Neuronal stem cell (in vitro differentiated cells): ENCODE results near the gene TMTC2.

Source experiments
- DNase-seq: peaks from one replicate; pipeline ENCODE4 v3.0.0-alpha.2; 2013; ENCODE audit warnings: low spot score
- H2AFZ ChIP-seq: one replicate; pipeline ENCODE4 v1.6.1; 2013; ENCODE audit warnings: mild to moderate bottlenecking, low read length, inconsistent platforms
- H2AK5ac ChIP-seq: 2 replicates; pipeline ENCODE4 v1.6.1; 2013; ENCODE audit warnings: low read depth, mild to moderate bottlenecking, inconsistent platforms, low read length, moderate library complexity, mixed read lengths
- H2BK120ac ChIP-seq: 2 replicates; pipeline ENCODE4 v1.6.1; 2013; ENCODE audit warnings: low read depth, mild to moderate bottlenecking, inconsistent platforms, low read length, moderate library complexity, mixed read lengths
- H2BK12ac ChIP-seq: one replicate; pipeline ENCODE4 v1.6.1; 2013; ENCODE audit warnings: low read length, inconsistent platforms
- H2BK15ac ChIP-seq: 2 replicates; pipeline ENCODE4 v1.6.1; 2013; ENCODE audit warnings: mild to moderate bottlenecking, low read length, inconsistent platforms, mixed read lengths
- H2BK5ac ChIP-seq: one replicate; pipeline ENCODE4 v1.6.1; 2013; ENCODE audit warnings: inconsistent platforms, mild to moderate bottlenecking, low read length, moderate library complexity
- H3K14ac ChIP-seq: one replicate; pipeline ENCODE4 v1.6.1; 2013; ENCODE audit warnings: low read length, inconsistent platforms
- H3K18ac ChIP-seq: 2 replicates; pipeline ENCODE4 v1.6.1; 2013; ENCODE audit warnings: low read length, inconsistent platforms
- H3K23ac ChIP-seq: 2 replicates; pipeline ENCODE4 v1.6.1; 2013; ENCODE audit warnings: low read depth, mild to moderate bottlenecking, mixed read lengths, low read length, inconsistent platforms; ENCODE audit not compliant: poor library complexity
- H3K27ac ChIP-seq: replicated peaks from 3 replicates; pipeline ENCODE4 v1.5.1; 2013; ENCODE audit warnings: low read length, inconsistent platforms
- H3K27me3 ChIP-seq, 3 experiments: 2 replicates each; pipeline ENCODE4 v1.6.1; 2013; ENCODE audit warnings: low read length in 3 of 3, mild to moderate bottlenecking in 2 of 3, inconsistent platforms in 1 of 3, low read depth in 1 of 3, mixed read lengths in 1 of 3, moderate library complexity in 1 of 3; ENCODE audit not compliant: control insufficient read depth in 3 of 3, insufficient read depth in 3 of 3
- H3K36me3 ChIP-seq, 2 donors: replicated peaks in 1 of 2; 2 replicates each; pipeline ENCODE4 v1.6.1; 2013; ENCODE audit warnings: low read length in 2 of 2; ENCODE audit not compliant: control insufficient read depth in 2 of 2, insufficient read depth in 2 of 2
- H3K4ac ChIP-seq: 2 replicates; pipeline ENCODE4 v1.6.1; 2013; ENCODE audit warnings: inconsistent platforms, mild to moderate bottlenecking, low read length, moderate library complexity
- H3K4me1 ChIP-seq, 2 donors: 1 replicate in 1 of 2; 2 replicates in 1 of 2; pipeline ENCODE4 v1.6.1; 2013; ENCODE audit warnings: low read length in 2 of 2, low read depth in 1 of 2; ENCODE audit not compliant: control insufficient read depth in 2 of 2, insufficient read depth in 1 of 2
- H3K4me2 ChIP-seq: one replicate; pipeline ENCODE4 v1.6.1; 2013; ENCODE audit warnings: mild to moderate bottlenecking, low read length, inconsistent platforms; ENCODE audit not compliant: insufficient read depth, poor library complexity, severe bottlenecking
- H3K4me3 ChIP-seq, 2 donors: 2 replicates each; pipeline ENCODE4 v1.5.1; 2013; ENCODE audit warnings: low read length in 2 of 2, mild to moderate bottlenecking in 2 of 2, inconsistent platforms in 1 of 2, moderate library complexity in 1 of 2
- H3K79me1 ChIP-seq: one replicate; pipeline ENCODE4 v1.6.1; 2013; ENCODE audit warnings: low read depth, mild to moderate bottlenecking, inconsistent platforms, low read length, moderate library complexity
- H3K9ac ChIP-seq: one replicate; pipeline ENCODE4 v1.6.1; 2013; ENCODE audit warnings: mild to moderate bottlenecking, low read depth, low read length, inconsistent platforms; ENCODE audit not compliant: poor library complexity
- H3K9me3 ChIP-seq, 2 donors: replicated peaks in 1 of 2; 2 replicates each; pipeline versions ENCODE3 to v1.6.1; 2013; ENCODE audit warnings: low read length in 2 of 2, mild to moderate bottlenecking in 2 of 2, inconsistent platforms in 1 of 2, low read depth in 1 of 2, mixed read lengths in 1 of 2, moderate library complexity in 1 of 2; ENCODE audit not compliant: control insufficient read depth in 2 of 2, insufficient read depth in 1 of 2
- H4K8ac ChIP-seq: one replicate; pipeline ENCODE4 v1.6.1; 2013; ENCODE audit warnings: low read depth, mild to moderate bottlenecking, inconsistent platforms, low read length, moderate library complexity
- H4K91ac ChIP-seq: one replicate; pipeline ENCODE4 v1.6.1; 2013; ENCODE audit warnings: low read length, low read depth, mild to moderate bottlenecking, inconsistent platforms; ENCODE audit not compliant: poor library complexity
- WGBS, 2 donors: extraction: QIAGEN DNeasy Blood & Tissue Kit; methylation state at CpG; one replicate each; pipeline ENCODE4 v1.1.7; 2013; ENCODE audit warnings: missing lambda C conversion rate in 2 of 2, mixed read lengths in 1 of 2; ENCODE audit not compliant: insufficient read length in 2 of 2, insufficient replicate concordance in 1 of 2; ENCODE audit errors: extremely low coverage in 2 of 2; 5-methylcytosine and 5-hydroxymethylcytosine counted together

Gene TMTC2

GRCh38 chr12:82807132-82807737, 120.5 kb downstream of the TMTC2 start:
- peaks cover 0 to 25% of the 10 kb centered on the region in 2 donors for H3K36me3 ChIP-seq
- no peak for DNase-seq
- peaks cover 0 to 4% of the 10 kb centered on the region in 2 donors for H3K9me3 ChIP-seq
- H2BK12ac ChIP-seq = no peak overlapping the region
- H3K23ac ChIP-seq = no peak overlapping the region
- H4K91ac ChIP-seq = no peak overlapping the region
- no peak overlapping the region for H3K4ac ChIP-seq
- H2AFZ ChIP-seq = no peak overlapping the region
- H2AK5ac ChIP-seq = no peak overlapping the region
- H3K4me2 ChIP-seq = no peak overlapping the region
- no peak overlapping the region for H3K14ac ChIP-seq
- no peak overlapping the region for H3K4me3 ChIP-seq
- H2BK15ac ChIP-seq = no peak overlapping the region
- no peak overlapping the region for H2BK120ac ChIP-seq
- no peaks in the 10 kb centered on the region for H3K27me3 ChIP-seq
- H3K79me1 ChIP-seq = no peaks in the 10 kb centered on the region
- no peak overlapping the region for H4K8ac ChIP-seq
- H3K9ac ChIP-seq = no peak overlapping the region
- H3K27ac ChIP-seq = no peak overlapping the region
- no peaks in the 10 kb centered on the region for H3K4me1 ChIP-seq
- no peak overlapping the region for H3K18ac ChIP-seq
- no peak overlapping the region for H2BK5ac ChIP-seq

GRCh38 chr12:82810568-82810967, 123.9 kb downstream of the TMTC2 start:
- Histone ChIP-seq H3K4me3 (no peak overlapping the region), H3K4ac (no peak overlapping the region)
- DNase-seq = no peak

GRCh38 chr12:82817368-82817767, 130.7 kb downstream of the TMTC2 start:
- Histone ChIP-seq H2AK5ac (no peak overlapping the region), H3K9ac (no peak overlapping the region), H3K27ac (no peak overlapping the region), H3K18ac (no peak overlapping the region), H3K79me1 (no peaks in the 10 kb centered on the region), H3K4me3 (no peak overlapping the region), H2BK15ac (no peak overlapping the region), H3K14ac (no peak overlapping the region), H4K8ac (no peak overlapping the region), H2BK5ac (no peak overlapping the region), H3K9me3 (peaks cover 0 to 3% of the 10 kb centered on the region in 2 donors), H3K4me1 (no peaks in the 10 kb centered on the region), H2BK12ac (no peak overlapping the region), H3K27me3 (no peaks in the 10 kb centered on the region), H2AFZ (no peak overlapping the region), H2BK120ac (no peak overlapping the region), H3K4ac (no peak overlapping the region), H4K91ac (no peak overlapping the region), H3K4me2 (no peak overlapping the region), H3K23ac (no peak overlapping the region), H3K36me3 (peaks cover 0 to 83% of the 10 kb centered on the region in 2 donors)
- no peak for DNase-seq

More at GRCh38 chr12:82810568-82810967, 123.9 kb downstream of the TMTC2 start:
- Histone ChIP-seq H2BK5ac (no peak overlapping the region), H2BK12ac (no peak overlapping the region), H3K79me1 (no peaks in the 10 kb centered on the region), H3K9ac (no peak overlapping the region), H2BK120ac (no peak overlapping the region), H3K36me3 (peaks cover 0 to 38% of the 10 kb centered on the region in 2 donors), H2BK15ac (no peak overlapping the region), H3K27ac (no peak overlapping the region), H4K8ac (no peak overlapping the region), H3K4me2 (no peak overlapping the region), H3K27me3 (no peaks in the 10 kb centered on the region), H2AK5ac (no peak overlapping the region), H3K14ac (no peak overlapping the region), H3K9me3 (peaks cover 0 to 4% of the 10 kb centered on the region in 2 donors), H3K18ac (no peak overlapping the region), H4K91ac (no peak overlapping the region), H2AFZ (no peak overlapping the region), H3K23ac (no peak overlapping the region), H3K4me1 (no peaks in the 10 kb centered on the region)
- WGBS, 2 donors = no CpG with 5 or more reads among the region's 5 CpGs

- Histone ChIP-seq H3K9me3 (peaks cover 0 to 3% of the 10 kb centered on the region in 2 donors), H3K36me3 (peaks cover 0 to 76% of the 10 kb centered on the region in 2 donors), H4K8ac (no peak overlapping the region), H2AK5ac (no peak overlapping the region), H2BK12ac (no peak overlapping the region), H3K27me3 (no peaks in the 10 kb centered on the region), H2BK15ac (no peak overlapping the region), H3K4ac (no peak overlapping the region), H2BK5ac (no peak overlapping the region), H3K23ac (no peak overlapping the region), H3K18ac (no peak overlapping the region), H3K14ac (no peak overlapping the region), H3K9ac (no peak overlapping the region), H3K4me2 (no peak overlapping the region), H2AFZ (no peak overlapping the region), H3K4me3 (no peak overlapping the region), H3K79me1 (no peaks in the 10 kb centered on the region), H3K27ac (no peak overlapping the region), H4K91ac (no peak overlapping the region), H2BK120ac (no peak overlapping the region), H3K4me1 (no peaks in the 10 kb centered on the region)
- no CpG with 5 or more reads among the region's 1 CpG for WGBS, 2 donors
- DNase-seq = no peak
Measured at GRCh38 chr12:82818271-82819035, 131.7 kb downstream of the TMTC2 start.
